NT2/D1 (cell line): Measurements from ENCODE around the gene GNAZ.

Experiments
- DNase-seq: peaks from one replicate; pipeline ENCODE4 v3.0.0-alpha.2; 2011; ENCODE audit warnings: low read depth, low spot score
- H3K27me3 ChIP-seq: 2 replicates; pipeline ENCODE4 v1.6.0; 2011; ENCODE audit warnings: mild to moderate bottlenecking; ENCODE audit not compliant: insufficient read length, insufficient read depth
- H3K36me3 ChIP-seq: 2 replicates; pipeline ENCODE4 v1.6.1; 2011; ENCODE audit warnings: mild to moderate bottlenecking, low read length, mixed read lengths; ENCODE audit not compliant: insufficient read depth, insufficient read length
- H3K4me1 ChIP-seq: 2 replicates; pipeline ENCODE4 v1.5.1; 2011; ENCODE audit not compliant: insufficient read depth, insufficient read length
- H3K4me3 ChIP-seq: 2 replicates; pipeline ENCODE4 v1.5.1; 2011; ENCODE audit warnings: low read depth; ENCODE audit not compliant: insufficient read length
- H3K9ac ChIP-seq: 2 replicates; pipeline ENCODE4 v1.6.0; 2011; ENCODE audit warnings: low read depth; ENCODE audit not compliant: insufficient read length
- H3K9me3 ChIP-seq: 2 replicates; pipeline ENCODE4 v1.5.1; 2011; ENCODE audit warnings: mild to moderate bottlenecking, low read length; ENCODE audit not compliant: insufficient read depth
- SUZ12 ChIP-seq: IDR thresholded peaks from 2 replicates; pipeline ENCODE4 v1.6.1; 2011; ENCODE audit not compliant: insufficient read length, insufficient read depth; ENCODE audit errors: extremely low read depth
- YY1 ChIP-seq: IDR thresholded peaks from 2 replicates; pipeline ENCODE4 v1.6.1; 2011; ENCODE audit not compliant: insufficient read length, insufficient read depth
- ZNF274 ChIP-seq: IDR thresholded peaks from 2 replicates; pipeline ENCODE4 v1.6.1; 2011; ENCODE audit warnings: mild to moderate bottlenecking, low read depth, low read length

Gene GNAZ

DNA sequence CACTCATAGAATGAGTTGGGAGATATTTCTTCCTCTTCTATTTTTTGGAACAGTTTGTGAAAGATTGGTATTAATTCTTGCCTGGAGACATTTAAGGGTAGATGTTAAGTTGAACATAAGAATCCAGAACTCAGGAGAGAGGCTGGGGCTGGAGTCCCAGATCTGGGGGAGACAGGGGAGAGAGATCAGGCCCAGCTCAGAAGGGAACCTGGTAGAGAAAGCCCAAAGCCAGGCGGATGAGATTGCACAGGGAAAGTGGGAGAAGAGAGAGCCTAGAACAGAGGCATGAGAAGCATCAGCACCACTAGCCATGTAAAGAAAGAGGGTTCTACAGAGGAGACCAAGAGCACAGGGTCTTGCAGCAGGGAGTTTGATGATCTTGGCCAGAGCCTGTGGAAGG lies 13.0 kb upstream of the GNAZ start:
- H3K4me1 ChIP-seq, result peaks cover 2% of the 10 kb centered on the region
- no peaks in the 10 kb centered on the region for H3K9me3 ChIP-seq
- no peak overlapping the region for H3K9ac ChIP-seq
- no peak overlapping the region for H3K4me3 ChIP-seq
- peaks cover 23% of the 10 kb centered on the region for H3K27me3 ChIP-seq
- no peaks in the 10 kb centered on the region for H3K36me3 ChIP-seq
- no peak for DNase-seq
- TF ChIP-seq YY1 (no peak), ZNF274 (no peak), SUZ12 (no peak)

DNA sequence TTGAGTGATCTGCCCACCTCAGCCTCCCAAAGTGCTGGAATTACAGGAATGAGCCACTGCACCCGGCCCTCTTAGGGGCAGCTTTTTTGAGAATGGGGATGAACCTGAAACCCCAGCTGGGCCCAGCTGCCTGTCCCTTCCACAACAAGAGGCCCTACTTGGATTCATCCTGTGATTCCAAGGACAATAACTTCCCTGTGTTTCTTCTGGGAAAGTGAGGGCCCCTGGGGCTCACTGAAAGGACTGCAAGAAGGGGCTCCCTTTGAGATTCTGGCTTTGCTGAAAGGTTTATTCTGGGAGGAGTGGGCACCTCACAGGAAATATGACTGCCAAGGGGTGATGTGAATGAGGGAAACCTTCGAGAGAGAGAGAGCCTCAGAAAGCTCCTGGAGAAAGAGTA lies 12.3 kb upstream of the GNAZ start:
- TF ChIP-seq ZNF274 (no peak), YY1 (no peak), SUZ12 (no peak)
- no peaks in the 10 kb centered on the region for H3K36me3 ChIP-seq
- H3K4me3 ChIP-seq, result no peak overlapping the region
- H3K27me3 ChIP-seq, result peaks cover 20% of the 10 kb centered on the region
- H3K4me1 ChIP-seq, result peaks cover 2% of the 10 kb centered on the region
- no peak overlapping the region for H3K9ac ChIP-seq
- H3K9me3 ChIP-seq, result no peaks in the 10 kb centered on the region
- DNase-seq, result no peak

DNA sequence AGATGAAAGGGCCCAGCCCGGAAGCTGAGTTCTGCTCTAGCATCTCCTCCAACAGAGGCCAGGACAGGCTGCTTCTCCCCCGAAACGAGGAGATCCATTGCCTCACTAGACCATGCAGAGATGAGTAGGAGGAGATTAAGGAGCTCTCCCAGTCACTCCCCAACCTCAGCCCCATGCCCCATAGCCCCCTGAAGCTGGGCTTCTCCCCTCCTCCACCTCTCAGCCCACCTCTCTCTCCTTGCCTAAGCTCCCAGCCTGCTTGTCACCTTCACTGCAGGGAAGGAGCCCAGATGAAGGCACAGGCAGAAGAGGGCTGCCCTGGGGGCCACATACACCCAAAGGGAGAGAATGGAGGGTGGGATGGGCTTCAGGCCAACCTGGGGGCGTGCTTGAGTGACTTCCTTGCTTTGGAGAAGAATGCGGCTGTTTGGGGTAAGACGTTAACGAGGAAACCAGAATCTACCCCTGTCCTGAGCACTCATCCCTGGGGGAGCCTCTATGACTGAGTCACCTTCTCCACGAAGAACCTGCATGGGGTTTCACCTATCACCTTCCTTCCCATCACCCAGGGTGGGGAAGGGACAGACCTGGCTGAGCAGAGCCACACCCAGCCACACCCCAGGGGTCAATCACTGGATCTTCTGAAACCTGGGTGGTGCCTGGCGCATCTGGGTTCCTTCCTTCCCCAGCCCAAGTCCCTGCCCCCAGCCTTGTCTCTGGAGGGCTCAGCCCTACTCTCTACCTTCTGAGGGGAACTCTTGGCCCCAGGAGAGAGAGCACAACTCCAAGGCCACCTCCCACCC lies 11.6 kb upstream of the GNAZ start:
- H3K9me3 ChIP-seq, result no peaks in the 10 kb centered on the region
- H3K36me3 ChIP-seq, result no peaks in the 10 kb centered on the region
- no peak for TF ChIP-seq SUZ12
- TF ChIP-seq ZNF274, result no peak
- TF ChIP-seq YY1, result no peak
- peaks cover 15% of the 10 kb centered on the region for H3K27me3 ChIP-seq
- H3K9ac ChIP-seq, result no peak overlapping the region
- peaks cover 2% of the 10 kb centered on the region for H3K4me1 ChIP-seq
- DNase-seq, result no peak
- no peak overlapping the region for H3K4me3 ChIP-seq

DNA sequence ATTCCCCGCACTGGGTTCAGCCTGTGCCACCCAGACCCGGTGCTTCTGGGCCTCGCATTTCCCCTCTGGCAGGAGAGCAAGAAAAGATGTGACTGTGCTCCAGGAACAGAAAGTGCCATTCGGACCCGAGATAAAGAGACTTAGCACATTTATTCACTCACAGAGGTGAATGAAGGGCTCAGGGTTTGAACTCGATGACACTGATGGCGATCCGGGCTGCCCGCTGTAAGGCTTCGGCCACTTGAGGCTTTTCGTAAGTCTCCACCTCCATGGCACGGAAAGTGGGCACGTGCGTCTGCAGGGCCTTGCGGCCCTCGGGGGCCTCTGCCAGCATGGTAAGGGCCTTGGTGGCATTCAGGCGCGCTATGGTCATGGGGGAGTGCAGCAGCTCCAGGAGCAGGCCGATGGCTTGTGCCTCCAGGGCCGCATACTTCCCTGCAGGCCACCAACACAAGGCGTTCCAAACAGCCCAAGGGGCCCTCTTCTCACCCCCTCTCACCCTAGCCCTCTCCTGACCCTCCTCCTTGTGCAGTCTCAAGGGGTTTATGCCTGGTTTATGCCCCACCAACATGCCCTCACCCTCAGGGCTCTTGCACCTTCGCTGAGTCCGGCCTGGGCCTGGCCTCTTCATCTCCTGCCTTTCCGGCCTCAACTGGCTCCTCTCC lies 10.9 kb upstream of the GNAZ start:
- H3K9ac ChIP-seq, result no peak overlapping the region
- no peaks in the 10 kb centered on the region for H3K9me3 ChIP-seq
- TF ChIP-seq ZNF274, result no peak
- no peak for TF ChIP-seq SUZ12
- TF ChIP-seq YY1, result no peak
- no peak for DNase-seq
- H3K4me3 ChIP-seq, result no peak overlapping the region
- peaks cover 2% of the 10 kb centered on the region for H3K4me1 ChIP-seq
- H3K36me3 ChIP-seq, result no peaks in the 10 kb centered on the region
- H3K27me3 ChIP-seq, result peaks cover 13% of the 10 kb centered on the region

DNA sequence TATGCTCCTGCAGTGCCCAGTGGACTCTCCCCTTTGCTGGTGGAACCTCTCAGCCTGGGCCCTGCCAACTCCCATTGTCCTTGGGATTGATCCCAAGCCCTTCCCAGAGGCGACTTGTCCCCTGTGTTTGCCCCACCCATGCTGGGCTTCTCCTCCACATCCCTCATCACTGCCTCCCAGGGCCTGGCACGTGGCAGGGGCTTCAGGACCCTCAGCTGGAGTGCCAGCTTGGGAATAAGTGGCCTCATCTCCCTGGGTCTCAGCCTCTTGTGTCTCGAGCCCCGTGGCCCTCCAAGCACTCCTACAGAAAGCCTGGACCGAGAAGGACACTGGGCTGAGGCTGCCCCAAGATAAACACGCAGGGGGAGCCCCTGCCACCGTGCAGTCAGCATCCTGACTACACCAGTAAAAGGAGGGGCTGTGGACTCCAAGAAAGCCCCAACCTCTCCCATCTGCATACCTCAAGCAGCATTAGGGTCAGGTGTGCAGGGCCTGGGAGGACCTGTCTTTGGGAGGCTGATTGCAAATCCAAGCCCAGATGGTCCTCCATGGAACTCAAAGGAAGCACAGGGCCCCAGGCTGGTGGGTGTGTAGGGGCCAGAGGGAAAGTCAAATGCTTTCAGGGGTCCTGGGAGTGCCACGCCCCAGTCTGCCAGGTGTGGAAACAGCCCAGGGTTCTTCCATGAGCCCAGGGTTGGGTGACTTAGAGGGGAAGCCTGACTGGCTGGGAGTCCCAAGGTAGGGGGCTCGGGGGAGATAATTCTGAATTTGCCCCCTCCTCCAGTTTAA lies 9.5 kb upstream of the GNAZ start:
- H3K9me3 ChIP-seq, result no peaks in the 10 kb centered on the region
- H3K27me3 ChIP-seq, result peaks cover 16% of the 10 kb centered on the region
- no peaks in the 10 kb centered on the region for H3K36me3 ChIP-seq
- H3K9ac ChIP-seq, result no peak overlapping the region
- DNase-seq, result no peak
- H3K4me1 ChIP-seq, result peaks cover 8% of the 10 kb centered on the region
- TF ChIP-seq ZNF274, result no peak
- no peak for TF ChIP-seq SUZ12
- TF ChIP-seq YY1, result no peak
- H3K4me3 ChIP-seq, result no peak overlapping the region

DNA sequence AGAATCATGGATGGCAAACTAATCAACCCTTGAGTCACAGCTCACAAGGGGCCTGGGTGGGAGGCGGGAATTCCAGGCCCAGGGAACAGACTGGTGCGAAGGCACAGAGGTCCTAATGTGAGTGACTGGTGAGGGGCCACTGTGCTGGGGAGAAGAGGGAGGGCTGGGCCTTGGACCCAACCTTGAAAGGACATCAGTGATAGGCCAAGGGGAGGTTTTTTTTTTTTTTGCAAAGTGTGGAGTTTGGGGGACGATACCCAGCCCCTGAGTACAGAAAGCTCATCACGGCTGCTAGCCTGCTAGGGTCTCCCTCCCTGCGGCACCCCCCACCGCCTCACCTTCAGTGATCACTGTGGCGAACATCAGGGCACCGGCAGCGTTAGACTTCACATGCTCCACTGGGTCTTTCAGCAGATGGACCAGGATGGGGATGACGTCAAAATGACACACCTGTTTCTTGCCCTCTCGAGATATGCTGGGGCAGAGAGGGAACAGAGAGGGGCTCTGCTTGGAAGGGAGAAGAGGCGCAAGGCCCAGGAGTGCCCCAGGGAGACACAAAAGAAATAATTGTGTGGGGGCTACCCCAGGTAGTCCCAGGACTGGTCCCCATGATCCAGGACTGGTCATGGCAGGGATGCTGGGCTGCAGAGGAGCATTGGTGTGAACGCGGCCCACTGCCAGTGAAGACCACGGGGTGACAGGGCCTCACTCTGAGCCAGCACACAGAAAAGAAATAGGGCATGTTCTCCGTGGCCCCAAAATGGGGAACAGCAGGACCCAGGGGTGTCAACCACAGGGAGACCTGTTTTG lies 8.6 kb upstream of the GNAZ start:
- Histone ChIP-seq H3K9me3 (no peaks in the 10 kb centered on the region), H3K9ac (no peak overlapping the region), H3K36me3 (no peaks in the 10 kb centered on the region), H3K4me1 (peaks cover 8% of the 10 kb centered on the region), H3K4me3 (no peak overlapping the region), H3K27me3 (peaks cover 16% of the 10 kb centered on the region)
- TF ChIP-seq SUZ12, result no peak
- no peak for TF ChIP-seq ZNF274
- TF ChIP-seq YY1, result no peak
- DNase-seq, result no peak
